ENCODE results near the gene LRRC46.

DNA sequence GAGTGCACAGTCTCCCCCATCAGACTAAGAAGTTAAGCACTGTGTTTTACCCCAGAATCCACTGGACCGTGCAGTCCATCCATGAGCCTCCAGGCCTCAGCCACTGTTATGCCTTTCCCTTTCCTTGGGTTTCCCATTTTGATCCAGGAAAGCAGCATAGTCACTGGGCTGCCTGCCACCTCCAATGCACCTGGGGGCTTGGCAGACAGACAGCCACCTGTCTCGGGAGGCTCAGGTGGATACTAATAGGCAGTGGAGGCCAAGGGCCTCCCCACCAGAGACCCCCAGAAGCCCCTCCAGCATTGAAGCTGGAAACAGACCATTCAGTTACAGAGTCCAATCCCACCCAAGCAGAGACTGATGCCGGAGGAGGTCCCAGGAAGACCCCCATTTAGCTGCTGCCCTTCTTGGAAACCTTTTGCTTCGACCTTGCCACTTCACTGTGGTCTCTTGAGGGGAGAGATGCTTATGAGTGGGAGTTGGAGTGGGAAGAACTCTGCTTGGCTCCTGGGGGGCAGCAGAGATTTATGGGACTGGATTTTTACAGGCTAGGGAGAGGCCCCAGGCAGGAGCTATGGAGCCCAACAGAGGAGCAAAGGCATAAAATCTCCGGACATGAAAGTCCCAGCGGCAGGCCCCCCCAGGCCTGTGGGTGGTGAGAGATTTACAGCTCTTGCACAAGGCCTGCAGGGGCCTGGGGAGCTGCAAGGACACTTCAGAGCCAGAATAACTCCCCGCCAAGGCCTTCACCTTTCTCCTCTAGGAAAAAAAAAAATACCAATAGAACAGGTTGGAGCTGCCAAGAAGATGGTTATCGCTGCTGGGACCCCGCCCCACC, 52.3 kb downstream of the LRRC46 start:
- no peak for TF ChIP-seq GATA3 (IDR thresholded peaks at IDR 0.05; ENCODE audit: low read depth, low read length)
- TF ChIP-seq GATA2 (IDR thresholded peaks at IDR 0.05; ENCODE audit: low read depth, low read length) = no peak
